Activated T-cell treated with anti-CD3 and anti-CD28 coated beads for 48 hours (primary cell): ENCODE data around the gene FLCN.

Experiments used
- DNase-seq: peaks from one replicate; pipeline ENCODE4 v3.0.0-alpha.2; 2020; ENCODE audit warnings: low read depth

The FLCN gene

GRCh38 chr17:17167356-17167755, 69.6 kb downstream of the FLCN start:
- no peak for DNase-seq

DNA sequence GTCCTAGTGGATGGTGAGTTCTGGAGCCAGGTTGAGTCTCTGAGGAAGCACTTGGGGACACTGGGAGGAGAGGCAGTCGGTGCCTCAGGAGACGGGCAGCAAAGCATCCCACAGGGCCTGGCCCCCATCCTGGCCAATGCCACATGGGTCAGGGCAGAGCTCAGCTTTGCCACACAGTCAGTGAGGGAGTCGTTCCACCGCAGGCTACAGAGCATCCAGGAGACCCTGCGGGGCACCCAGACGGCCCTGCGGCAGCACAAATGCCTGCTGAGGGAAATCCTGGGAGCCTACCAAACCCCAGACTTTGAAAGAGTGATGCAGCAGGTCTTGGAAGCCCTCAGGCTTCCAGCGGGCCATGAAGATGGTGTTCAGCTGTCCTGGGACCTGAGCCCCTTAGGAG, 70.5 kb downstream of the FLCN start:
- DNase-seq, result no peak

GRCh38 chr17:17165666-17166308, 71.2 kb downstream of the FLCN start:
- DNase-seq, result no peak

- DNase-seq, result no peak
These were observed 72.3 kb downstream of the FLCN start for GRCh38 chr17:17164676-17165075.

DNA sequence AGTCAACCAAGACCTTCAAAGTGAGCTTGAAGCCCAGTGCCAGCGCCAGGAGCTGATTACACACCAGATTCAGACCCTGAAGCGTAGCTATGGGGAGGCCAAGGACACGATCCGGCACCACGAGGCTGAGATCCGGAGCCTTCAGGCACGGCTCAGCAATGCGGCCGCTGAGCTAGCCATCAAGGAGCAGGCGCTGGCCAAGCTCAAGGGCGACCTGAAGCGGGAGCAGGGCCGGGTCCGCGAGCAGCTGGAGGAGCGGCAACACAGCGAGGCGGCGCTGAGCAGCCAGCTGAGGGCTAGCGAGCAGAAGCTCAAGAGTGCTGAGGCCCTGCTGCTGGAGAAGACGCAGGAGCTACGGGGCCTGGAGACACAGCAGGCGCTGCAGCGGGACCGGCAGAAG, 72.8 kb downstream of the FLCN start:
- no peak for DNase-seq
